H1 (cell line): Measurements from ENCODE around the gene PPM1L. TPM values are rescaled to one million over a fixed set of nuclear protein-coding genes. Genes with fewer than 3 reads are reported as not detected.

Source experiments
- CTCF ChIA-PET: fragments of 300-600 bp; sonication (Branson Sonifier 250); formaldehyde crosslinking; loops from one replicate; lab custom pipeline; 2021; ENCODE audit not compliant: partially characterized antibody; lab: Charles Lee
- POLR2A ChIA-PET: fragments of 300-600 bp; sonication (Branson Sonifier 250); formaldehyde crosslinking; loops from one replicate; lab custom pipeline; 2021; ENCODE audit warnings: inconsistent platforms; ENCODE audit not compliant: partially characterized antibody; lab: Charles Lee
- DNase-seq, 2 experiments: peaks; one replicate each; pipeline versions ENCODE4 v3.0.0 to v3.0.0-alpha.2; 2010 to 2022; ENCODE audit warnings: low spot score in 2 of 2, low read depth in 1 of 2, mixed read lengths in 1 of 2
- FAIRE-seq: peaks from 2 replicates; lab custom pipeline; 2011; peaks lifted over from hg19 to GRCh38; lab: Jason Lieb, UNC
- H2AFZ ChIP-seq: 2 replicates; pipeline ENCODE4 v1.8.1; 2012; ENCODE audit warnings: low read length, inconsistent platforms
- H2AK5ac ChIP-seq: 2 replicates; pipeline ENCODE4 v1.6.1; 2013; ENCODE audit warnings: low read depth, low read length
- H2BK120ac ChIP-seq: replicated peaks from 2 replicates; pipeline ENCODE3; 2013; ENCODE audit warnings: low read depth, low read length, inconsistent platforms
- H2BK12ac ChIP-seq: 2 replicates; pipeline ENCODE4 v1.6.1; 2013; ENCODE audit warnings: low read depth, low read length
- H2BK15ac ChIP-seq: 2 replicates; pipeline ENCODE4 v1.6.1; 2013; ENCODE audit warnings: low read length
- H2BK20ac ChIP-seq: 2 replicates; pipeline ENCODE4 v1.6.1; 2013; ENCODE audit warnings: low read length
- H2BK5ac ChIP-seq: 2 replicates; pipeline ENCODE4 v1.6.1; 2013; ENCODE audit warnings: low read depth, low read length
- H3K14ac ChIP-seq: 2 replicates; pipeline ENCODE4 v1.6.1; 2013; ENCODE audit warnings: inconsistent platforms; ENCODE audit not compliant: insufficient read length
- H3K18ac ChIP-seq: 2 replicates; pipeline ENCODE4 v1.6.1; 2013; ENCODE audit warnings: low read length; ENCODE audit errors: extremely low read depth
- H3K23ac ChIP-seq: 2 replicates; pipeline ENCODE4 v1.6.1; 2013; ENCODE audit warnings: inconsistent platforms; ENCODE audit not compliant: insufficient read length
- H3K23me2 ChIP-seq: 2 replicates; pipeline ENCODE4 v1.6.1; 2013; ENCODE audit warnings: low read depth, low read length
- H3K27ac ChIP-seq: 2 replicates; pipeline ENCODE4 v1.6.1; 2011; ENCODE audit warnings: low read depth, low read length, inconsistent platforms
- H3K27me3 ChIP-seq, 4 experiments: replicated peaks in 1 of 4; 1 replicate in 1 of 4; 2 replicates in 3 of 4; pipeline versions ENCODE4 v1.6.1 to v1.8.1; 2011 to 2013; ENCODE audit warnings: low read length in 3 of 4, mild to moderate bottlenecking in 3 of 4, inconsistent platforms in 2 of 4, mixed read lengths in 2 of 4, moderate library complexity in 1 of 4; ENCODE audit not compliant: control insufficient read depth in 3 of 4, insufficient read depth in 3 of 4; ENCODE audit errors: extremely low read depth in 1 of 4
- H3K36me3 ChIP-seq, 4 experiments: 2 replicates each; pipeline versions ENCODE4 v1.6.1 to v1.8.1; 2011 to 2013; ENCODE audit warnings: mild to moderate bottlenecking in 4 of 4, low read length in 3 of 4, moderate library complexity in 2 of 4, control low read depth in 1 of 4, inconsistent platforms in 1 of 4; ENCODE audit not compliant: insufficient read depth in 4 of 4, control insufficient read depth in 2 of 4
- H3K4ac ChIP-seq: replicated peaks from 2 replicates; pipeline ENCODE3; 2013; ENCODE audit warnings: low read length, low read depth, mixed read lengths, inconsistent platforms; ENCODE audit not compliant: insufficient read length
- H3K4me1 ChIP-seq, 4 experiments: replicated peaks in 1 of 4; 1 replicate in 1 of 4; 2 replicates in 3 of 4; pipeline versions ENCODE4 v1.6.1 to v1.8.1; 2011 to 2013; ENCODE audit warnings: low read length in 3 of 4, inconsistent platforms in 2 of 4, mixed read lengths in 1 of 4; ENCODE audit not compliant: insufficient read depth in 4 of 4, control insufficient read depth in 3 of 4
- H3K4me2 ChIP-seq, 2 experiments: 2 replicates each; pipeline versions ENCODE4 v1.6.1 to v1.8.1; 2011 to 2013; ENCODE audit warnings: low read depth in 2 of 2, low read length in 2 of 2, control low read depth in 1 of 2, inconsistent platforms in 1 of 2, mild to moderate bottlenecking in 1 of 2; ENCODE audit not compliant: insufficient read depth in 1 of 2
- H3K4me3 ChIP-seq, 4 experiments: fragments of 200-600, 300-600 bp in 1 of 4; sonication (generic), shearing (Covaris generic), sonication (Bioruptor Twin) in 1 of 4; 2 replicates each; pipeline versions ENCODE4 v1.5.1 to v1.8.1; 2011 to 2016; ENCODE audit warnings: low read length in 4 of 4, low read depth in 3 of 4, control low read depth in 2 of 4, inconsistent platforms in 2 of 4, mild to moderate bottlenecking in 2 of 4, mixed read lengths in 1 of 4, moderate library complexity in 1 of 4; ENCODE audit not compliant: insufficient read depth in 2 of 4; ENCODE audit errors: extremely low read depth in 1 of 4
- H3K56ac ChIP-seq: replicated peaks from 2 replicates; pipeline ENCODE3; 2013; ENCODE audit warnings: low read depth, mild to moderate bottlenecking, mixed read lengths, low read length, inconsistent platforms; ENCODE audit not compliant: insufficient read length
- H3K79me1 ChIP-seq: 2 replicates; pipeline ENCODE4 v1.6.1; 2013; ENCODE audit warnings: low read depth, low read length, control low read depth
- H3K79me2 ChIP-seq, 2 experiments: 2 replicates each; pipeline versions ENCODE4 v1.6.1 to v1.8.1; 2012 to 2013; ENCODE audit warnings: low read length in 2 of 2, mild to moderate bottlenecking in 2 of 2, inconsistent platforms in 1 of 2; ENCODE audit not compliant: insufficient read depth in 2 of 2, control insufficient read depth in 1 of 2
- H3K9ac ChIP-seq, 4 experiments: replicated peaks in 1 of 4; 1 replicate in 1 of 4; 2 replicates in 3 of 4; pipeline versions ENCODE4 v1.6.1 to v1.8.1; 2011 to 2013; ENCODE audit warnings: low read depth in 3 of 4, low read length in 3 of 4, control low read depth in 2 of 4, mild to moderate bottlenecking in 2 of 4, moderate library complexity in 2 of 4, inconsistent platforms in 1 of 4; ENCODE audit errors: extremely low read depth in 1 of 4
- H3K9me3 ChIP-seq, 2 experiments: 2 replicates each; pipeline versions ENCODE4 v1.6.1 to v1.8.1; 2012 to 2013; ENCODE audit warnings: mild to moderate bottlenecking in 2 of 2, moderate library complexity in 2 of 2, control low read depth in 1 of 2, inconsistent platforms in 1 of 2, low read depth in 1 of 2, low read length in 1 of 2, mixed read lengths in 1 of 2; ENCODE audit not compliant: insufficient read depth in 2 of 2
- H4K20me1 ChIP-seq, 2 experiments: replicated peaks in 1 of 2; 2 replicates each; pipeline versions ENCODE3 to v1.8.1; 2011 to 2013; ENCODE audit warnings: inconsistent platforms in 2 of 2, low read length in 2 of 2, mild to moderate bottlenecking in 1 of 2; ENCODE audit not compliant: insufficient read depth in 2 of 2, control insufficient read depth in 1 of 2
- H4K5ac ChIP-seq: 2 replicates; pipeline ENCODE4 v1.6.1; 2013; ENCODE audit warnings: low read length, low read depth, mixed read lengths, inconsistent platforms; ENCODE audit not compliant: insufficient read length
- H4K8ac ChIP-seq: 2 replicates; pipeline ENCODE4 v1.8.0; 2013; ENCODE audit warnings: mild to moderate bottlenecking, moderate library complexity, low read length, inconsistent platforms; ENCODE audit not compliant: insufficient read depth; ENCODE audit errors: extremely low read depth
- H4K91ac ChIP-seq: replicated peaks from 2 replicates; pipeline ENCODE3; 2013; ENCODE audit warnings: low read length, mixed read lengths, inconsistent platforms; ENCODE audit not compliant: insufficient read length
- ATF2 ChIP-seq: IDR thresholded peaks from 2 replicates; pipeline ENCODE4 v1.6.1; 2012; ENCODE audit warnings: low read length, inconsistent platforms
- SIX5 ChIP-seq: IDR thresholded peaks from 2 replicates; pipeline ENCODE4 v1.6.1; 2011; ENCODE audit warnings: mild to moderate bottlenecking, low read depth, low read length
- TBP ChIP-seq: IDR thresholded peaks from 2 replicates; pipeline ENCODE4 v1.6.1; 2011; ENCODE audit warnings: low read depth, low read length, improper control_type of control experiment
- WGBS, 2 experiments: shearing (Covaris generic) in 1 of 2; methylation state at CpG; one replicate each; pipeline versions ENCODE4 v1.1.6 to v1.1.7; 2013 to 2015; ENCODE audit warnings: low lambda C conversion rate in 2 of 2, mixed read lengths in 2 of 2, inconsistent platforms in 1 of 2, low coverage in 1 of 2, missing lambda C conversion rate in 1 of 2; ENCODE audit not compliant: insufficient replicate concordance in 2 of 2, insufficient coverage in 1 of 2, insufficient read length in 1 of 2; ENCODE audit errors: extremely low coverage in 1 of 2, missing lambda C conversion rate in 1 of 2; 5-methylcytosine and 5-hydroxymethylcytosine counted together
- polyA plus RNA-seq, 7 experiments: library from polyadenylated mRNA; depleted of rRNA in 3 of 7; stranded (reverse) in 5 of 7; unstranded in 2 of 7; fragments of >200 nt in 5 of 7; fragments of 200-250 nt in 2 of 7; gene quantifications; 1 replicate in 5 of 7; 2 replicates in 1 of 7; 4 replicates in 1 of 7; pipeline versions ENCODE4 v1.2.1 to v1.2.3, GENCODE V29; 2011 to 2013; ENCODE audit warnings: missing spikeins in 2 of 7, mixed read lengths in 2 of 7
- total RNA-seq: library from RNA; stranded (reverse); fragmentation: NEBNext Ultra II Directional; extraction: Animal tissue kit (Norgen Biotek cat#: 25700); gene quantifications from 2 replicates; pipeline ENCODE4 v1.2.1, GENCODE V29; 2021

Gene PPM1L
- total and polyA plus RNA-seq, 2 of the 8 experiments (the other 6 are each of a cell fraction or from before 2014, with no cell fraction given) = 2.8 to 18.1 TPM

DNA sequence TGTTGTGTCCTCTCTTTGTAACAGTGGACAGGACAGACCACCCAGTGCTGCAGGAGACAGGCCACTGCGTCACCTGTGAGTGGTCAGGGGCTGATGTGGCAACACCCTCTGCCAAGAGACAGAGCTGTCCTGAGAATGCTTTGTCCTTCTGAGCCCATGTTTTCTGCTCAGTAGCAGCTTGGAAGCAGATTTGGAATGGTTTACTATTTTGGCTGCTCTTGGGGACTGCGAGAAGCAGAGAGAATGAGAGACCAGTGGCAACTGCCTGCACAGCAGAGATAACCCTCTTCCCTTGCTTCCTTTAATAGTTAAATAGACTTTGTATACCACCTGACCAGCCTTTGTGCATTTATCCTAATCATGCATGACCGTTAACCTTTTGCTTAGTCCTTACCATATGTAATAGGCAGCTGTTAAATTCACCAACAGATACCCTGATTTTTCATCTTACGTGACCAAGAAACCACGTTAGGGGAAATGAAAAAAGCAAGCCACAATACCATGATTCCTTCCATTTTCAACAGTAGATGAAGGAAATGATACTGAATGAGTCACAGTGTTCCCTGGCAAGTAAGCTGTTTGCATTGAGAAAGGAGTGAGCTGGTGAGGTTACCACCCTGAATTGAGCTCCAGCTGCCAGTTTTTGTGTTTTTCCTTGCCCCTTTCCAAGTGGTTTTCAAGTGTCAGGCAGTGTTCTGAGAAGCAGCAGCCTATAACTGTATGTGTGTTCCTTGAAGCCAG is 313.6 kb downstream of the PPM1L start:
- ChIA-PET POLR2A (no interaction called here), CTCF (interaction anchor here (0.8 to 2.2 kb wide), 6 partner anchors 16 to 205 kb away, joined by 3 to 6 read pairs (median 4); no protein-coding TSS in a partner anchor)
- Histone ChIP-seq H4K8ac (no peak overlapping the region), H2BK20ac (no peak overlapping the region), H3K18ac (no peak overlapping the region), H3K23me2 (no peaks in the 10 kb centered on the region), H4K20me1 (no peaks in the 10 kb centered on the region), H2BK5ac (no peak overlapping the region), H2BK15ac (no peak overlapping the region), H4K5ac (no peak overlapping the region), H3K56ac (no peak overlapping the region), H2AK5ac (no peak overlapping the region), H3K36me3 (no peaks in the 10 kb centered on the region; a peak in 1 of 8 replicates), H3K23ac (no peak overlapping the region), H2AFZ (no peak overlapping the region), H2BK12ac (no peak overlapping the region), H3K9me3 (no peaks in the 10 kb centered on the region), H3K4me3 (no peak overlapping the region), H3K4me1 (peaks cover 0 to 4% (median 0%) of the 10 kb centered on the region in 4 experiments; a peak in 1 of 7 replicates), H3K27me3 (no peaks in the 10 kb centered on the region), H3K14ac (no peak overlapping the region), H3K9ac (no peak overlapping the region), H3K27ac (no peak overlapping the region), H3K79me2 (no peaks in the 10 kb centered on the region), H3K4me2 (no peak overlapping the region), H4K91ac (no peak overlapping the region), H3K4ac (no peak overlapping the region), H2BK120ac (no peak overlapping the region), H3K79me1 (no peaks in the 10 kb centered on the region)
- no peak for FAIRE-seq
- no peak for DNase-seq
- WGBS, 2 experiments = 91% methylated on average over 5 of the region's 5 CpGs; no CpG with 5 or more reads in 1 of the 2 experiments
- TF ChIP-seq ATF2 (no peak), SIX5 (no peak), TBP (no peak)
